VCaP (cell line): ENCODE data around the gene WDR93.
"Not testable (repeated sequence)": the region's sequence is repeated elsewhere in the genome, so short reads cannot be mapped to it uniquely, and the experiment has no call there.

Experiments used
- H3K27ac ChIP-seq: fragments of 450-650 bp; 2 replicates; pipeline ENCODE4 v1.5.1; 2017
- TF ChIP-seq, protein P1 (sequence below): fragments of 450-650 bp; conservative IDR thresholded peaks from 2 replicates; pipeline ENCODE4 v1.5.1; 2017; ENCODE audit warnings: mild to moderate bottlenecking, moderate library complexity

Gene WDR93

DNA sequence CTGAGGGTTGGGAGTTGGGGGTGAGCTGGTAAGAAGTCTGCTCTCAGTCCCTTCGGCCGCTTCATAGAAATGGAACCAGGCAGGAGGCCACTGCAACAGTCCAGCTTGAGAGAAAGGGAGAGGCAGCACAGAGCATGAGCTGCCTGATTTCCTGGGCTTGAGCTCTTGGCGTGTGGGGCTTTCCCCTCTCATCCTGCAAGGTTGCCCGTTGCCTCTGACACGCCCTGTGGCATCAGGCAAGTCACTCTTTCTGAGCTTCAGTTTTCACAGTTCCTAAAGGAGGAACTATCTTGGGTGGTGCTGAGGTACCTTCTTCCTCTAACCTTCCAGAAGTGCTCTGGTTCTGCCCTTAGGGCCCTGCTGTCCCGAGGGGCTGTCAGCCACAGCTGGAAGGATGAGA is 90.4 kb downstream of the WDR93 start:
- no peak overlapping the region for H3K27ac ChIP-seq
- TF ChIP-seq, protein P1, sequence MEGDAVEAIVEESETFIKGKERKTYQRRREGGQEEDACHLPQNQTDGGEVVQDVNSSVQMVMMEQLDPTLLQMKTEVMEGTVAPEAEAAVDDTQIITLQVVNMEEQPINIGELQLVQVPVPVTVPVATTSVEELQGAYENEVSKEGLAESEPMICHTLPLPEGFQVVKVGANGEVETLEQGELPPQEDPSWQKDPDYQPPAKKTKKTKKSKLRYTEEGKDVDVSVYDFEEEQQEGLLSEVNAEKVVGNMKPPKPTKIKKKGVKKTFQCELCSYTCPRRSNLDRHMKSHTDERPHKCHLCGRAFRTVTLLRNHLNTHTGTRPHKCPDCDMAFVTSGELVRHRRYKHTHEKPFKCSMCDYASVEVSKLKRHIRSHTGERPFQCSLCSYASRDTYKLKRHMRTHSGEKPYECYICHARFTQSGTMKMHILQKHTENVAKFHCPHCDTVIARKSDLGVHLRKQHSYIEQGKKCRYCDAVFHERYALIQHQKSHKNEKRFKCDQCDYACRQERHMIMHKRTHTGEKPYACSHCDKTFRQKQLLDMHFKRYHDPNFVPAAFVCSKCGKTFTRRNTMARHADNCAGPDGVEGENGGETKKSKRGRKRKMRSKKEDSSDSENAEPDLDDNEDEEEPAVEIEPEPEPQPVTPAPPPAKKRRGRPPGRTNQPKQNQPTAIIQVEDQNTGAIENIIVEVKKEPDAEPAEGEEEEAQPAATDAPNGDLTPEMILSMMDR = no peak

DNA sequence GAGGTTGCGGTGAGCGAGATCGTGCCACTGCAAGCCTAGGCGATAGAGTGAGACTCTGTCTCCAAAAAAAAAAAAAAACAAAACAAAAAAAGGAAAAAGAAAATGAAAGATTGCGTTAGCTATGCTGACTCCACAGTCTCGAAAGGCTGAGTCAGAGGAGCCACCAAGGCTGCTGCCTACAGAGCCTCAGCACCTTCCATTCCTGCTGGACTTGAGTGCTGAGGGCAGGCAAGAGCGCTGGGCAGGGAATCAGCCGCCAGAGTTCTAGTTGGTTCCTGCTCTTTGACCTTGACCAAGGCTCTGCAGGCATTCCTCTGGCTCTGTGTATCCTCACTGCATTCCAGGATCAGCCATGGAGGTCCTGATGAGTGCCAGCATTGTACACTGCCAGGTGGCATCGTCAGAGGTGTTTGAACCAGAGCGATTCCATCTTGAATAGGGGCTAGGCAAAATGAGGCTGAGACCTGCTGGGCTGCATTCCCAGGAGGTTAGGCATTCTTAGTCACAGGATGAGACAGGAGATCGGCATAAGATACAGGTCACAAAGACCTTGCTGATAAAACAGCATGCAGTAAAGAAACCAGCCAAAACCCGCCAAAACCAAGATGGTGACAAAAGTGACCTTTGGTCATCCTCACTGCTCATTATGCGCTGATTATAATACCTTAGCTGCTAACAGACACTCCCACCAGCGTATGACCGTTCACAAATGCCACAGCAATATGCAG is 91.4 kb downstream of the WDR93 start:
- no peak overlapping the region for H3K27ac ChIP-seq
- TF ChIP-seq, protein P1 = no peak

DNA sequence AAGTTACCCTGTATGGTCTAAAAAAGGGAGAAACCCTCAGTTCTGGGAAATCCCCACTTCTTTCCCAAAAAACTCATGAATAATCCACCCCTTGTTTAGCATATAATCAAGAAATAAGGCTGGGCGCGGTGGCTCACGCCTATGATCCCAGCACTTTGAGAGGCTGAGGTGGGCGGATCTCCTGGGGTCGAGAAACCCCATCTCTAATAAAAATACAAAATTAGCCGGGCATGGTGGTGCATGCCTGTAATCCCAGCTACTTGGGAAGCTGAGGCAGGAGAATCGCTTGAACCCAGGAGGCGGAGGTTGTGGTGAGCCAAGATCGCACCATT is 92.0 kb downstream of the WDR93 start:
- H3K27ac ChIP-seq = not testable (repeated sequence)

DNA sequence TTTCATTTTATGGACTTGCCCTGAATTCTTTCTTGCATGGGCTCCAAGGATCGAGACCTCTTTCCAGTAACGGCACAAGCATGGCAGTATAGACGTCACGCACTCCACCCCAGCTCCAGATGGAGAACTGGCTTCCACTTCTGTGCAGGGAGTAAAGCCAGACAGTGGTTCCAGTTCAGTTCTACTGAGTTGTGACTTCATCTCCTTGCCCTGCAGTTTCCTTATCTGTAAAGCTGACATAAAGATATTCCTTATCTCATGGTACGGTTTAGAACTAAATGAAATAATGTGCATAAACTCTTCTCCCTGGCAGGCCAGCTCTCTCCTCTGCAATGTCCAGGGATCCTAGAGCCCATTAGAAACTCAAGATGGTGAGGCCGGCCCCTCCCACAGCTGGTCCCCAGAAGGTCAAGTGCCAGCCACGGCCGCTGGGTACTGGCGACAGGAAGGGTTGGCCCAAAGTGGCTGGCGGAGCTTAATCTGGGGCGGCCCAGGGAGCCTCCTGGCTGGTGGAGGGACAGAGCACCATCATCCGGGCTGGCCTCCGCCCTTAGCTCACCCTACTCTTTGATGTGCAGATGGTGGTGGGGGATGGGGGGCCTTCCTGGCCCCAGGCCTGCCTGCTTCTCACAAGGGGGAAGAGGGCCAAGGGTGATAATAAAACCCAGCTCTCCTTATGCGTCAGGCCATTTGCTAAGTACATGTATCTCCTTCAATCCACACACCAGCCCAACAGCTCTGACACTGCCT is 92.7 kb downstream of the WDR93 start:
- TF ChIP-seq, protein P1 = no peak
- H3K27ac ChIP-seq = no peak overlapping the region

DNA sequence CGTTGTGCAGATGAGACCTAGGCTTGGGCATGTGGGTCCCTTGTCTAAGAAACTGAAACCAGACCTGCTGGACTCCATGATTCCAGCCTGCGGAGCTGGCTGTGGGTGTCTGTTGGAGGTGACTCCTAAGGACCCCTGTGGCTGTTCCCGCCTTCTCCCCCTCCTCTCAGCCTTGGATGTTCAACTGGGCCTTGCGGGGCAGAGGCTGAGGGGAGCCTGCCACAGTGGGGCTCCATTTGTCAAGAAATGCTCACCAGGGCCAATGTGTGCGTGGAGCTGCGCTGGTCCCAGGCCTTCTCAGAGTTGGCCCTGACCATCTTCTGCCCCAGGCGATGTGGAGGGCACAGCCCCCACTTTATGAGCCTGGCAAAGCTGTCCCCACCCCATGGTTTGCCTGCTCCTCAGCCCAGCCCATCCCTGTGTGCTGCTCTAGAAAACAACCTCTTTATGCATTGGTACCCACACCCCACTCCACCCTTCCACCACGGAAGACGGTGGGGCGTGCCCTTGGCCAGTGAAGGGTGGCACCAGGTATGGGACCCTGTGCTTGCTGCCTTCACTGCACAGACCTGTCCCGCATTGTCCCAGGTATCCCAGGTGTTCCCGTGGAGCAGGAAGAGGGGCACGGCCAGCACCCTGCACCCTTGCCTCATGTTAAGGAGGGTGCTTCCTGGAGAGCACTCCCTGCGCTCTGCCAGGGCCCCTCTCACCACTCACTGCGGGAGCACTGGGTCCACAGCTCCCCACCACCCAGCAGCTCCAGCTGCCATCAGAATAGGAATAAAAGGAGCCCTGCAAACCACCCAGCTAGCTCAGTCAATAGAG is 93.5 kb downstream of the WDR93 start:
- H3K27ac ChIP-seq = no peak overlapping the region
- TF ChIP-seq, protein P1 = no peak

DNA sequence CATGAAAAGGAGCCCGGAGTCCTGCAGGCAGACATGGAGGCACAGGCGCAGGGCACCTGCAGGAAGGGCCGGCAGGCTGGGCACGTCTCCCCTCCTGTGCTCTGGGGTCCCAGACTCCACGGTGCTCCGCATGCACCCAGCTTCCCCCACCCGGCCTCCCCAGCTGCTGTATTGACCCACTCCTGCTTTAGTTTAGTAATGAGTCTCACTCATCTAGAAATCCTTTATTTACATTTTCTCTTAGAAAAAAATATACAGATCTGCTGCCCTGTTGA is 94.0 kb downstream of the WDR93 start:
- TF ChIP-seq, protein P1 = no peak
- H3K27ac ChIP-seq = no peak overlapping the region; the same call in 1 of the 2 replicates

DNA sequence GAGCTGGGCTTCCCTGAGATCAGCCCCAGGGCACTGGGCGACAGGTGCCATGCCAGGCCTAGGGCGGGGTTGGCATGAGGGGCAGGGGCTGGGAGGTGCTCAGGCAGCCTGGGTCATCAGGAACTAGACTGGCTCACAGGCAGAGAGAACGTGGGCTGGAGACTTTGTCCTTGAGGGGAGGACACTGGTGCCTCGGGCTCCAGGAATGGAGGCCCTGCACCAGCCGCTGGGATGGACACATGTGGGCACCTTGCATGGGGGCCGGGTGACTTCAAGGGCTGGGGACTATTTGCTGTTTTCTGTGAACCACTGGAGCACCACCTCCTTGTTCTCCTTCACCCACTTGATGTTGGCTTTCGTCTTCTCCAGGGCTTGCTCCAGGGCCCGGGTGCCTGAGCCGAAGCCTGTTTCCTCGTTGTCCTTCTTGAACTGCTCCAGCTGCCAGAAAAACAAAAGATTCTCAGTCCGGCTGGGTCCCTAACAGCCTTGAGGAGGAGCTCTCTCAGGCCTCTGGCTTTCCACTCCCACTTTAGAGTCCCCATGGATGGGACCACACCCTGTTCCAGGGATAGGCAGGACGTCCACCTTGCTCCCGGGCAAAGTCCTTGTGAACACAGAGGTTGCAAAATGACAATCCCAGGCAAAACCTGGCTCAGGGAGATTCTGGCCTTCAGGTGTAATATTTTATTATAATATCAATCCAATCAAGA is 94.6 kb downstream of the WDR93 start:
- peak overlapping the region; percentile 26; the same call in 1 of the 2 replicates for H3K27ac ChIP-seq
- TF ChIP-seq, protein P1 = no peak
